Endothelial cell of umbilical vein (primary cell): Measurements from ENCODE around the gene CSHL1. TPM values are rescaled to one million over a fixed set of nuclear protein-coding genes. Genes with fewer than 3 reads are reported as not detected.

Source experiments
- BruUV-seq: library from RNA; stranded (reverse); fragments of 400-500 nt; replicated peaks from 2 replicates; lab custom pipeline; 2021; lab: Mats Ljungman, UMichigan
- CTCF ChIA-PET: fragments of 300-600, 350-600 bp; sonication (Branson Sonifier 250); formaldehyde crosslinking; loops from one replicate; lab custom pipeline; 2021; ENCODE audit warnings: antibody characterized with exemption, inconsistent platforms; lab: Charles Lee
- POLR2A ChIA-PET: fragments of 300-600, 350-600 bp; sonication (Branson Sonifier 250); formaldehyde crosslinking; loops from one replicate; lab custom pipeline; 2021; ENCODE audit warnings: antibody characterized with exemption, inconsistent platforms; lab: Charles Lee
- DNase-seq: peaks from one replicate; pipeline ENCODE4 v3.0.0-alpha.2; 2011; ENCODE audit warnings: low read depth, low spot score
- FAIRE-seq: peaks from 2 replicates; lab custom pipeline; 2011; peaks lifted over from hg19 to GRCh38; lab: Jason Lieb, UNC
- H2AFZ ChIP-seq: 2 replicates; pipeline ENCODE4 v1.6.0; 2012; ENCODE audit warnings: low read depth, low read length, control low read depth, inconsistent platforms
- H3K27ac ChIP-seq: 2 replicates; pipeline ENCODE4 v1.5.1; 2011; ENCODE audit warnings: low read depth, mild to moderate bottlenecking, control low read depth, low read length, moderate library complexity; ENCODE audit not compliant: insufficient read depth
- H3K27me3 ChIP-seq, 2 experiments: 2 replicates each; pipeline versions ENCODE4 v1.6.0 to v1.6.1; 2011; ENCODE audit warnings: low read length in 2 of 2, mixed read lengths in 1 of 2; ENCODE audit not compliant: control insufficient read depth in 2 of 2, insufficient read depth in 2 of 2
- H3K36me3 ChIP-seq, 2 experiments: 2 replicates in 1 of 2; 3 replicates in 1 of 2; pipeline ENCODE4 v1.5.1; 2011; ENCODE audit warnings: low read length in 2 of 2, mild to moderate bottlenecking in 1 of 2, moderate library complexity in 1 of 2; ENCODE audit not compliant: control insufficient read depth in 2 of 2, insufficient read depth in 2 of 2; ENCODE audit errors: extremely low read depth in 1 of 2
- H3K4me1 ChIP-seq: 3 replicates; pipeline ENCODE4 v1.5.1; 2011; ENCODE audit warnings: mild to moderate bottlenecking, low read length; ENCODE audit not compliant: control insufficient read depth, insufficient read depth; ENCODE audit errors: extremely low read depth
- H3K4me2 ChIP-seq: 2 replicates; pipeline ENCODE4 v1.6.1; 2011; ENCODE audit warnings: low read length, control low read depth, mixed read lengths; ENCODE audit not compliant: insufficient read depth
- H3K4me3 ChIP-seq, 3 experiments: fragments of 200-600 bp in 1 of 3; sonication (generic), shearing (Covaris generic) in 1 of 3; replicated peaks in 1 of 3; 2 replicates each; pipeline ENCODE4 v1.5.1; 2011 to 2016; ENCODE audit warnings: control low read depth in 3 of 3, low read length in 3 of 3, mild to moderate bottlenecking in 2 of 3, inconsistent platforms in 1 of 3, low read depth in 1 of 3, moderate library complexity in 1 of 3; ENCODE audit not compliant: insufficient read depth in 1 of 3
- H3K79me2 ChIP-seq: 2 replicates; pipeline ENCODE4 v1.6.0; 2012; ENCODE audit warnings: low read length, inconsistent platforms; ENCODE audit not compliant: control insufficient read depth, insufficient read depth
- H3K9ac ChIP-seq: replicated peaks from 2 replicates; pipeline ENCODE3; 2011; ENCODE audit warnings: low read length, control low read depth; ENCODE audit not compliant: insufficient read depth; ENCODE audit errors: extremely low read depth
- H3K9me1 ChIP-seq: replicated peaks from 3 replicates; pipeline ENCODE4 v1.6.0; 2011; ENCODE audit warnings: mild to moderate bottlenecking, low read length; ENCODE audit not compliant: control insufficient read depth, insufficient read depth; ENCODE audit errors: extremely low read depth
- H3K9me3 ChIP-seq: replicated peaks from 2 replicates; pipeline ENCODE4 v1.5.1; 2012; ENCODE audit warnings: low read length, inconsistent platforms; ENCODE audit not compliant: control insufficient read depth, insufficient read depth
- H4K20me1 ChIP-seq: replicated peaks from 2 replicates; pipeline ENCODE3; 2011; ENCODE audit warnings: mild to moderate bottlenecking, low read length; ENCODE audit not compliant: control insufficient read depth, insufficient read depth; ENCODE audit errors: extremely low read depth
- CTCF ChIP-seq, 2 donors: IDR thresholded peaks; 1 replicate in 1 of 2; 2 replicates in 1 of 2; pipeline ENCODE4 v1.5.1; 2011; ENCODE audit warnings: low read length in 2 of 2, mild to moderate bottlenecking in 2 of 2, moderate library complexity in 2 of 2, control low read depth in 1 of 2, inconsistent platforms in 1 of 2, low read depth in 1 of 2; ENCODE audit not compliant: insufficient read depth in 1 of 2; ENCODE audit errors: extremely low read depth in 1 of 2
- EZH2 ChIP-seq: IDR thresholded peaks from 2 replicates; pipeline ENCODE4 v1.6.1; 2012; ENCODE audit warnings: borderline replicate concordance, low read depth, mild to moderate bottlenecking, moderate library complexity, low read length, inconsistent platforms; ENCODE audit not compliant: severe bottlenecking
- FOS ChIP-seq: IDR thresholded peaks from 2 replicates; pipeline ENCODE4 v1.6.1; 2011; ENCODE audit warnings: mild to moderate bottlenecking, low read length, moderate library complexity, borderline replicate concordance; ENCODE audit not compliant: insufficient read depth
- GATA2 ChIP-seq: IDR thresholded peaks from 2 replicates; pipeline ENCODE4 v1.7.0; 2011; ENCODE audit warnings: low read depth, mild to moderate bottlenecking, moderate library complexity, mixed read lengths, low read length; ENCODE audit not compliant: insufficient read length, insufficient read depth
- JUN ChIP-seq: IDR thresholded peaks from 2 replicates; pipeline ENCODE4 v1.6.1; 2011; ENCODE audit warnings: borderline replicate concordance, low read depth; ENCODE audit not compliant: insufficient read length, insufficient read depth
- MAX ChIP-seq: IDR thresholded peaks from 2 replicates; pipeline ENCODE4 v1.6.1; 2011; ENCODE audit not compliant: insufficient read depth, insufficient read length
- MYC ChIP-seq: IDR thresholded peaks from one replicate; pipeline ENCODE4 v1.6.1; 2011; ENCODE audit warnings: mild to moderate bottlenecking, low read depth, low read length
- POLR2A ChIP-seq: IDR thresholded peaks from 2 replicates; pipeline ENCODE4 v1.6.1; 2012; ENCODE audit warnings: low read depth, mild to moderate bottlenecking, control low read depth, low read length
- POLR2AphosphoS5 ChIP-seq: IDR thresholded peaks from 2 replicates; pipeline ENCODE4 v1.6.1; 2012; ENCODE audit warnings: low read depth, mild to moderate bottlenecking, control low read depth, low read length, moderate library complexity; ENCODE audit not compliant: insufficient read depth
- dilution Hi-C: fragments of 300-500 bp; cut with MboI; formaldehyde crosslinking; loops from one replicate; pipeline ENCODE4 v1.15.0; 2019; ENCODE audit warnings: low sequenced_read_pairs; ENCODE audit not compliant: extremely low pct_ligation_motif_present
- intact Hi-C: fragments of 100-400 bp; cut with micrococcal nuclease; formaldehyde crosslinking; loops from one replicate; pipeline ENCODE4 v1.10.0; 2022
- polyA plus RNA-seq, 4 experiments: library from polyadenylated mRNA; depleted of rRNA in 3 of 4; stranded (reverse) in 3 of 4; unstranded in 1 of 4; fragments of >200 nt; gene quantifications; 2 replicates each; pipeline versions ENCODE4 v1.2.1 to v1.2.3, GENCODE V29; 2011 to 2012; ENCODE audit warnings: missing spikeins in 1 of 4
- total RNA-seq: library from RNA; stranded (reverse); gene quantifications from 2 replicates; pipeline ENCODE4 v1.2.3, GENCODE V29; 2021

Gene CSHL1
- total and polyA plus RNA-seq, 2 donors (not counting 3 experiments of a cell fraction or from before 2014, with no cell fraction given), result not detected

GRCh38 chr17:63914471-63914870, 3.4 kb upstream of the CSHL1 start:
- no peak overlapping the region for H2AFZ ChIP-seq
- ChIA-PET POLR2A (no interaction called here), CTCF (interaction anchor here (0.9 to 6.8 kb wide), 3 partner anchors 76 to 219 kb away, joined by 3 to 159 read pairs (median 25); no protein-coding TSS in a partner anchor)
- no TSS peak for BruUV-seq
- H3K9me3 ChIP-seq, result no peaks in the 10 kb centered on the region
- no peaks in the 10 kb centered on the region for H3K79me2 ChIP-seq
- no peak overlapping the region for H3K4me2 ChIP-seq
- H3K4me3 ChIP-seq, result no peak overlapping the region
- peaks cover 3 to 9% of the 10 kb centered on the region in 2 experiments for H3K27me3 ChIP-seq
- no peak overlapping the region for H3K27ac ChIP-seq
- H3K9me1 ChIP-seq, result no peaks in the 10 kb centered on the region
- H3K36me3 ChIP-seq, result no peaks in the 10 kb centered on the region
- FAIRE-seq (no peak), DNase-seq (no peak)
- intact Hi-C loops, result no loop called here
- H3K4me1 ChIP-seq, result no peaks in the 10 kb centered on the region
- TF ChIP-seq MAX (no peak), JUN (no peak), POLR2A (no peak), CTCF (IDR thresholded peaks at IDR 0.05; ENCODE audit: extremely low read depth in 1 of 2, insufficient read depth in 1 of 2, low read depth in 1 of 2, low read length in 2 of 2) (no peak), POLR2AphosphoS5 (no peak), FOS (no peak), MYC (no peak), EZH2 (no peak), GATA2 (no peak)
- dilution Hi-C loops, result no loop called here
- H3K9ac ChIP-seq, result no peak overlapping the region
- no peaks in the 10 kb centered on the region for H4K20me1 ChIP-seq
